CD14-positive monocyte (primary cell): Measurements from ENCODE around the gene CYBRD1. TPM values are rescaled to one million over a fixed set of nuclear protein-coding genes. Genes with fewer than 3 reads are reported as not detected.

Experiments used
- DNase-seq, 3 donors: peaks; one replicate each; pipeline ENCODE4 v3.0.0-alpha.2; 2011 to 2022
- H2AFZ ChIP-seq: 2 replicates; pipeline ENCODE4 v1.6.0; 2012; ENCODE audit warnings: mild to moderate bottlenecking, low read depth, low read length, inconsistent platforms; ENCODE audit not compliant: insufficient read depth, poor library complexity, severe bottlenecking
- H3K27ac ChIP-seq, 2 donors: 1 replicate in 1 of 2; 2 replicates in 1 of 2; pipeline ENCODE4 v1.5.1; 2012 to 2013; ENCODE audit warnings: low read length in 2 of 2, control low read depth in 1 of 2, inconsistent platforms in 1 of 2, low read depth in 1 of 2, mild to moderate bottlenecking in 1 of 2
- H3K27me3 ChIP-seq, 2 donors: one replicate each; pipeline versions ENCODE4 v1.6.0 to v1.6.1; 2011 to 2013; ENCODE audit warnings: low read length in 2 of 2; ENCODE audit not compliant: control insufficient read depth in 2 of 2, insufficient read depth in 2 of 2
- H3K36me3 ChIP-seq, 2 donors: replicated peaks in 1 of 2; 1 replicate in 1 of 2; 2 replicates in 1 of 2; pipeline versions ENCODE4 v1.5.1 to v1.6.1; 2012 to 2013; ENCODE audit warnings: low read length in 2 of 2, control low read depth in 1 of 2, inconsistent platforms in 1 of 2, mild to moderate bottlenecking in 1 of 2; ENCODE audit not compliant: insufficient read depth in 2 of 2, control insufficient read depth in 1 of 2
- H3K4me1 ChIP-seq, 2 donors: 1 replicate in 1 of 2; 2 replicates in 1 of 2; pipeline versions ENCODE4 v1.5.1 to v1.6.1; 2012 to 2013; ENCODE audit warnings: low read length in 2 of 2, control low read depth in 1 of 2, inconsistent platforms in 1 of 2, mild to moderate bottlenecking in 1 of 2, moderate library complexity in 1 of 2; ENCODE audit not compliant: insufficient read depth in 2 of 2, control insufficient read depth in 1 of 2
- H3K4me2 ChIP-seq: replicated peaks from 2 replicates; pipeline ENCODE3; 2012; ENCODE audit warnings: low read length, moderate library complexity, mild to moderate bottlenecking; ENCODE audit not compliant: poor library complexity, severe bottlenecking; ENCODE audit errors: extremely low read depth
- H3K4me3 ChIP-seq, 3 experiments: fragments of 200-600 bp in 1 of 3; sonication (generic) in 1 of 3; replicated peaks in 1 of 3; 1 replicate in 2 of 3; 2 replicates in 1 of 3; pipeline ENCODE4 v1.5.1; 2011 to 2013; ENCODE audit warnings: low read length in 3 of 3, mild to moderate bottlenecking in 3 of 3, control low read depth in 2 of 3, low read depth in 2 of 3, inconsistent platforms in 1 of 3, moderate library complexity in 1 of 3
- H3K79me2 ChIP-seq: 2 replicates; pipeline ENCODE4 v1.6.0; 2012; ENCODE audit warnings: mild to moderate bottlenecking, control low read depth, inconsistent platforms, low read length, moderate library complexity; ENCODE audit not compliant: insufficient read depth
- H3K9ac ChIP-seq: 2 replicates; pipeline ENCODE4 v1.6.0; 2017; ENCODE audit warnings: low read length, mild to moderate bottlenecking; ENCODE audit not compliant: insufficient read depth, poor library complexity, severe bottlenecking
- H3K9me3 ChIP-seq, 2 donors: replicated peaks in 1 of 2; 1 replicate in 1 of 2; 2 replicates in 1 of 2; pipeline versions ENCODE4 v1.5.1 to v1.6.1; 2012 to 2013; ENCODE audit warnings: low read length in 2 of 2, control low read depth in 1 of 2; ENCODE audit not compliant: control insufficient read depth in 1 of 2, insufficient read depth in 1 of 2
- H4K20me1 ChIP-seq: 2 replicates; pipeline ENCODE4 v1.6.0; 2012; ENCODE audit warnings: mild to moderate bottlenecking, low read length, control low read depth, moderate library complexity; ENCODE audit not compliant: insufficient read depth
- H3K27ac Mint-ChIP-seq, 7 donors: one replicate each; pipeline ENCODE4 v1.8.0; 2020; ENCODE audit warnings: mild to moderate bottlenecking in 7 of 7, mixed read lengths in 7 of 7, moderate library complexity in 6 of 7, inconsistent platforms in 2 of 7
- H3K27me3 Mint-ChIP-seq, 3 donors: one replicate each; pipeline ENCODE4 v1.8.0; 2021 to 2022; ENCODE audit warnings: low read depth in 3 of 3, mild to moderate bottlenecking in 3 of 3, mixed read lengths in 3 of 3, moderate library complexity in 3 of 3, inconsistent platforms in 1 of 3
- H3K36me3 Mint-ChIP-seq, 2 donors: one replicate each; pipeline ENCODE4 v1.8.0; 2020; ENCODE audit warnings: mixed read lengths in 2 of 2, inconsistent platforms in 1 of 2, mild to moderate bottlenecking in 1 of 2
- H3K4me1 Mint-ChIP-seq: one replicate; pipeline ENCODE4 v1.8.0; 2020; ENCODE audit warnings: mild to moderate bottlenecking, mixed read lengths
- H3K4me3 Mint-ChIP-seq, 2 donors: one replicate each; pipeline ENCODE4 v1.8.0; 2020; ENCODE audit warnings: mild to moderate bottlenecking in 2 of 2, mixed read lengths in 2 of 2, moderate library complexity in 1 of 2
- H3K9me3 Mint-ChIP-seq, 7 donors: one replicate each; pipeline ENCODE4 v1.8.0; 2020 to 2022; ENCODE audit warnings: mixed read lengths in 7 of 7, mild to moderate bottlenecking in 6 of 7, moderate library complexity in 6 of 7, inconsistent platforms in 2 of 7
- CTCF ChIP-seq: fragments of 200-600 bp; IDR thresholded peaks from one replicate; pipeline ENCODE4 v1.8.0; 2022; ENCODE audit warnings: antibody characterized with exemption, mild to moderate bottlenecking
- WGBS: methylation state at CpG from one replicate; pipeline ENCODE4 v1.1.5; 2013; ENCODE audit warnings: missing lambda C conversion rate; ENCODE audit not compliant: insufficient coverage; 5-methylcytosine and 5-hydroxymethylcytosine counted together
- intact Hi-C, 2 donors: fragments of 100-400 bp; cut with micrococcal nuclease; formaldehyde crosslinking; loops; one replicate each; pipeline versions ENCODE4 v1.15.0 to v1.15.1; 2023
- polyA plus RNA-seq, 3 donors: library from polyadenylated mRNA; depleted of rRNA in 1 of 3; unstranded in 2 of 3; stranded (reverse) in 1 of 3; fragments of 300-500 nt in 2 of 3; fragments of >200 nt in 1 of 3; fragmentation: Illumina TruSeq in 2 of 3; gene quantifications; 1 replicate in 2 of 3; 2 replicates in 1 of 3; pipeline ENCODE4 v1.2.3, GENCODE V29; 2012 to 2021

Gene CYBRD1
- polyA plus RNA-seq, 3 donors: 21.7 to 61.0 (median 47.3) TPM

GRCh38 chr2:171571721-171572120 is 49.4 kb downstream of the CYBRD1 start:
- intact Hi-C loops: loop anchor here in 1 of 2 donors (5.0 to 10.0 kb wide), 3 partner anchors 133 to 891 kb away; partner anchors contain the start of gene DLX2
- Histone ChIP-seq H3K36me3 (no peaks in the 10 kb centered on the region), H3K9ac (no peak overlapping the region), H2AFZ (no peak overlapping the region), H3K4me2 (no peak overlapping the region), H3K4me3 (no peak overlapping the region), H3K4me1 (no peaks in the 10 kb centered on the region), H3K9me3 (peaks cover 8 to 11% of the 10 kb centered on the region in 2 donors), H3K79me2 (no peaks in the 10 kb centered on the region), H4K20me1 (no peaks in the 10 kb centered on the region), H3K27ac (no peak overlapping the region), H3K27me3 (no peaks in the 10 kb centered on the region)
- no peak for TF ChIP-seq CTCF
- H3K4me3 Mint-ChIP-seq: no peak overlapping the region
- H3K36me3 Mint-ChIP-seq: peaks cover 0 to 9% of the 10 kb centered on the region in 2 donors
- DNase-seq: no peak
- WGBS: 85% methylated on average over 5 of the region's 7 CpGs
- H3K27me3 Mint-ChIP-seq: peaks cover 0 to 4% (median 0%) of the 10 kb centered on the region in 3 donors
- H3K9me3 Mint-ChIP-seq: peaks cover 8 to 13% (median 11%) of the 10 kb centered on the region in 7 donors
- H3K27ac Mint-ChIP-seq: no peak overlapping the region
- H3K4me1 Mint-ChIP-seq: peaks cover 10% of the 10 kb centered on the region

GRCh38 chr2:171574149-171574795 is 52.0 kb downstream of the CYBRD1 start:
- Histone ChIP-seq H3K79me2 (no peaks in the 10 kb centered on the region), H2AFZ (peak overlapping the region; percentile 65), H3K4me2 (peak overlapping the region; percentile 39), H3K36me3 (no peaks in the 10 kb centered on the region), H3K9me3 (no peaks in the 10 kb centered on the region), H3K4me3 (no peak overlapping the region), H3K27ac (no peak overlapping the region), H3K9ac (no peak overlapping the region), H3K27me3 (no peaks in the 10 kb centered on the region), H3K4me1 (no peaks in the 10 kb centered on the region), H4K20me1 (no peaks in the 10 kb centered on the region)
- Mint-ChIP-seq H3K4me1 (peaks cover 4% of the 10 kb centered on the region), H3K27me3 (peaks cover 4 to 6% (median 4%) of the 10 kb centered on the region in 3 donors), H3K27ac (no peak overlapping the region), H3K9me3 (no peaks in the 10 kb centered on the region), H3K36me3 (no peaks in the 10 kb centered on the region), H3K4me3 (peak overlapping the region in 1 of 2 donors; percentile 63)
- TF ChIP-seq CTCF: peak; percentile 96
- WGBS: 25% methylated on average over 5 of the region's 21 CpGs
- peak; percentile 71 to 80 (median 79) for DNase-seq
- intact Hi-C loops: loop anchor here in 1 of 2 donors (5.0 to 10.0 kb wide), 3 partner anchors 131 to 888 kb away; partner anchors contain the start of gene DLX2
